ENCODE measurements around the gene LAMA3. TPM values are rescaled to one million over a fixed set of nuclear protein-coding genes. Genes with fewer than 3 reads are reported as not detected.

LAMA3 gene
- total and polyA plus RNA-seq, 2 donors from 2014 or later, result 4.4 to 66.0 TPM

- Histone ChIP-seq H3K27ac (ENCODE audit: low read depth in 2 of 2, low read length in 2 of 2) (no peak overlapping the region), H3K9ac (ENCODE audit: low read length in 3 of 3) (no peak overlapping the region), H3K4me3 (ENCODE audit: low read length in 3 of 3) (no peak overlapping the region), H3K36me3 (ENCODE audit: control insufficient read depth in 2 of 3, insufficient read depth in 3 of 3, low read length in 3 of 3) (no peaks in the 10 kb centered on the region), H3K27me3 (ENCODE audit: control insufficient read depth, insufficient read depth, low read length) (no peaks in the 10 kb centered on the region), H3K4me1 (ENCODE audit: control insufficient read depth in 2 of 3, insufficient read depth in 2 of 3, low read depth in 1 of 3, low read length in 3 of 3) (no peaks in the 10 kb centered on the region), H3K9me3 (ENCODE audit: control insufficient read depth in 2 of 3, insufficient read depth in 1 of 3, low read length in 3 of 3) (no peaks in the 10 kb centered on the region)
- intact Hi-C loops (cut with DNase I), result no loop called here
- FAIRE-seq, result no peak
- no peak for DNase-seq
- no peak for TF ChIP-seq CTCF (IDR thresholded peaks at IDR 0.05; ENCODE audit: borderline replicate concordance, extremely low read depth, insufficient read depth)
Measured at GRCh38 chr18:23646282-23646681, 43.0 kb upstream of the LAMA3 start.

GRCh38 chr18:23648456-23648855, 40.8 kb upstream of the LAMA3 start:
- Histone ChIP-seq H3K27me3 (ENCODE audit: control insufficient read depth, insufficient read depth, low read length) (no peaks in the 10 kb centered on the region), H3K27ac (ENCODE audit: low read depth in 2 of 2, low read length in 2 of 2) (no peak overlapping the region), H3K4me3 (ENCODE audit: low read length in 3 of 3) (no peak overlapping the region), H3K9ac (ENCODE audit: low read length in 3 of 3) (no peak overlapping the region), H3K36me3 (ENCODE audit: control insufficient read depth in 2 of 3, insufficient read depth in 3 of 3, low read length in 3 of 3) (no peaks in the 10 kb centered on the region), H3K9me3 (ENCODE audit: control insufficient read depth in 2 of 3, insufficient read depth in 1 of 3, low read length in 3 of 3) (no peaks in the 10 kb centered on the region), H3K4me1 (ENCODE audit: control insufficient read depth in 2 of 3, insufficient read depth in 2 of 3, low read depth in 1 of 3, low read length in 3 of 3) (no peaks in the 10 kb centered on the region)
- TF ChIP-seq CTCF (IDR thresholded peaks at IDR 0.05; ENCODE audit: borderline replicate concordance, extremely low read depth, insufficient read depth), result no peak
- intact Hi-C loops (cut with DNase I), result no loop called here
- DNase-seq (no peak), FAIRE-seq (no peak)

GRCh38 chr18:23648940-23649607, 40.2 kb upstream of the LAMA3 start:
- H3K4me3 ChIP-seq (ENCODE audit: low read length in 3 of 3), result no peak overlapping the region
- H3K9ac ChIP-seq (ENCODE audit: low read length in 3 of 3), result no peak overlapping the region
- H3K27me3 ChIP-seq (ENCODE audit: control insufficient read depth, insufficient read depth, low read length), result no peaks in the 10 kb centered on the region
- DNase-seq (no peak), FAIRE-seq (no peak)
- H3K36me3 ChIP-seq (ENCODE audit: control insufficient read depth in 2 of 3, insufficient read depth in 3 of 3, low read length in 3 of 3), result no peaks in the 10 kb centered on the region
- H3K27ac ChIP-seq (ENCODE audit: low read depth in 2 of 2, low read length in 2 of 2), result no peak overlapping the region
- no peaks in the 10 kb centered on the region for H3K4me1 ChIP-seq (ENCODE audit: control insufficient read depth in 2 of 3, insufficient read depth in 2 of 3, low read depth in 1 of 3, low read length in 3 of 3)
- TF ChIP-seq CTCF (IDR thresholded peaks at IDR 0.05; ENCODE audit: borderline replicate concordance, extremely low read depth, insufficient read depth), result no peak
- intact Hi-C loops (cut with DNase I), result no loop called here
- H3K9me3 ChIP-seq (ENCODE audit: control insufficient read depth in 2 of 3, insufficient read depth in 1 of 3, low read length in 3 of 3), result no peaks in the 10 kb centered on the region
